Mammary epithelial cell (primary cell): ENCODE data around the gene BHLHE40.

Experiments
- EZH2 ChIP-seq: IDR thresholded peaks from 2 replicates; pipeline ENCODE4 v1.6.1; 2012; ENCODE audit warnings: low read length, inconsistent platforms, borderline replicate concordance
- TF ChIP-seq, protein P1 (sequence below), 2 donors: IDR thresholded peaks in 1 of 2; conservative IDR thresholded peaks in 1 of 2; 2 replicates each; pipeline ENCODE4 v1.5.1; 2011 to 2012; ENCODE audit warnings: inconsistent platforms in 2 of 2, low read length in 2 of 2, mild to moderate bottlenecking in 2 of 2, control low read depth in 1 of 2, low read depth in 1 of 2; ENCODE audit not compliant: insufficient read depth in 1 of 2; ENCODE audit errors: extremely low read depth in 1 of 2

DNA sequence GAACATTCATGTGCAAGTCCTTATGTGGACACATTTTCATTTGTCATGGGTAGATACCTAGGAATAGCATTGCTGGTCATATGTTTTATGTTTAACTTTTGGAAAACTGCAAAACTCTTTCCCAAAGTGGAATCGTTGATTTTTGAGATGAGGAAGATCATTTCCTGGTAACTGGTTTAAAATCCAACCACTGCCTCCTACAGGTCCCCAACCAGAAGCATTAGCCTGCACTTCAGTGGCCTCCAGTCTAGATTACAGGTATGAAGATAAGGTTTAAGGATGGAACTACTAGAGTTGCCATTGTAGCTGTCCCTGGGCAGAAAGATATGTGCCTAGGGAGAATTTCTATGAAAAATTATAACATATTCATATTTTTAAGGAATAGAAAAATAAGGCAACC is 48.7 kb upstream of the BHLHE40 start:
- TF ChIP-seq, protein P1, sequence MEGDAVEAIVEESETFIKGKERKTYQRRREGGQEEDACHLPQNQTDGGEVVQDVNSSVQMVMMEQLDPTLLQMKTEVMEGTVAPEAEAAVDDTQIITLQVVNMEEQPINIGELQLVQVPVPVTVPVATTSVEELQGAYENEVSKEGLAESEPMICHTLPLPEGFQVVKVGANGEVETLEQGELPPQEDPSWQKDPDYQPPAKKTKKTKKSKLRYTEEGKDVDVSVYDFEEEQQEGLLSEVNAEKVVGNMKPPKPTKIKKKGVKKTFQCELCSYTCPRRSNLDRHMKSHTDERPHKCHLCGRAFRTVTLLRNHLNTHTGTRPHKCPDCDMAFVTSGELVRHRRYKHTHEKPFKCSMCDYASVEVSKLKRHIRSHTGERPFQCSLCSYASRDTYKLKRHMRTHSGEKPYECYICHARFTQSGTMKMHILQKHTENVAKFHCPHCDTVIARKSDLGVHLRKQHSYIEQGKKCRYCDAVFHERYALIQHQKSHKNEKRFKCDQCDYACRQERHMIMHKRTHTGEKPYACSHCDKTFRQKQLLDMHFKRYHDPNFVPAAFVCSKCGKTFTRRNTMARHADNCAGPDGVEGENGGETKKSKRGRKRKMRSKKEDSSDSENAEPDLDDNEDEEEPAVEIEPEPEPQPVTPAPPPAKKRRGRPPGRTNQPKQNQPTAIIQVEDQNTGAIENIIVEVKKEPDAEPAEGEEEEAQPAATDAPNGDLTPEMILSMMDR (conservative IDR thresholded peaks at IDR 0.05 in 1 of 2, IDR thresholded peaks at IDR 0.05 in 1 of 2; ENCODE audit: extremely low read depth in 1 of 2, insufficient read depth in 1 of 2, low read depth in 1 of 2, low read length in 2 of 2), result no peak
- no peak for TF ChIP-seq EZH2
